NCI-H1694 treated with DMSO at 0.1 percent for 48 hours (cell line): ENCODE data around the gene C4orf50.
"Not testable (repeated sequence)": the region's sequence is repeated elsewhere in the genome, so short reads cannot be mapped to it uniquely, and the experiment has no call there.

Experiments used
- DNase-seq: peaks from one replicate; lab custom pipeline; 2025; lab: John Stamatoyannopoulos, UW

Gene C4orf50

GRCh38 chr4:5858020-5858769, 160.0 kb downstream of the C4orf50 start:
- DNase-seq, result no peak

GRCh38 chr4:5857199-5857598, 161.0 kb downstream of the C4orf50 start:
- DNase-seq, result no peak

- not testable (repeated sequence) for DNase-seq
Observed at GRCh38 chr4:5856362-5856761, 161.9 kb downstream of the C4orf50 start.

GRCh38 chr4:5854929-5855328, 163.3 kb downstream of the C4orf50 start:
- no peak for DNase-seq

GRCh38 chr4:5852523-5853202, 165.6 kb downstream of the C4orf50 start:
- DNase-seq, result no peak

- DNase-seq, result no peak
Observed at GRCh38 chr4:5851637-5852301, 166.5 kb downstream of the C4orf50 start.
